SHP77 treated with DMSO at 0.1 percent for 48 hours (cell line): ENCODE results near the gene NCAPD3.

ENCODE experiments used
- DNase-seq: peaks from one replicate; lab custom pipeline; 2025; lab: John Stamatoyannopoulos, UW

The NCAPD3 gene

GRCh38 chr11:134158023-134158422 lies 65.7 kb downstream of the NCAPD3 start:
- no peak for DNase-seq

GRCh38 chr11:134157451-134157850 lies 66.3 kb downstream of the NCAPD3 start:
- no peak for DNase-seq

- no peak for DNase-seq
Measured at GRCh38 chr11:134155946-134156865, 67.6 kb downstream of the NCAPD3 start.

GRCh38 chr11:134155456-134155855 lies 68.3 kb downstream of the NCAPD3 start:
- no peak for DNase-seq

GRCh38 chr11:134154441-134154840 lies 69.3 kb downstream of the NCAPD3 start:
- no peak for DNase-seq

- DNase-seq, result no peak
Measured at GRCh38 chr11:134153147-134153905, 70.4 kb downstream of the NCAPD3 start.

GRCh38 chr11:134152696-134153095 lies 71.1 kb downstream of the NCAPD3 start:
- DNase-seq, result no peak

GRCh38 chr11:134151083-134151747 lies 72.6 kb downstream of the NCAPD3 start:
- DNase-seq, result no peak

- no peak for DNase-seq
Measured at GRCh38 chr11:134150195-134150903, 73.4 kb downstream of the NCAPD3 start.

GRCh38 chr11:134149371-134149770 lies 74.4 kb downstream of the NCAPD3 start:
- no peak for DNase-seq

- DNase-seq, result no peak
Measured at GRCh38 chr11:134146598-134146997, 77.2 kb downstream of the NCAPD3 start.

GRCh38 chr11:134145715-134146114 lies 78.1 kb downstream of the NCAPD3 start:
- peak; percentile 8 for DNase-seq

GRCh38 chr11:134144744-134145143 lies 79.0 kb downstream of the NCAPD3 start:
- DNase-seq, result no peak

- no peak for DNase-seq
Measured at GRCh38 chr11:134143801-134144200, 80.0 kb downstream of the NCAPD3 start.

- no peak for DNase-seq
Measured at GRCh38 chr11:134142536-134142935, 81.2 kb downstream of the NCAPD3 start.

- no peak for DNase-seq
Measured at GRCh38 chr11:134140961-134141490, 82.7 kb downstream of the NCAPD3 start.

GRCh38 chr11:134139873-134140331 lies 83.9 kb downstream of the NCAPD3 start:
- peak; percentile 29 for DNase-seq

GRCh38 chr11:134139303-134139872 lies 84.4 kb downstream of the NCAPD3 start:
- no peak for DNase-seq

GRCh38 chr11:134138376-134138775 lies 85.4 kb downstream of the NCAPD3 start:
- DNase-seq, result no peak

GRCh38 chr11:134134167-134134566 lies 89.6 kb downstream of the NCAPD3 start:
- no peak for DNase-seq

- no peak for DNase-seq
Measured at GRCh38 chr11:134132808-134133207, 91.0 kb downstream of the NCAPD3 start.
